Ishikawa (cell line): Measurements from ENCODE around the gene METRNL.

Experiments used
- CEBPB ChIP-seq: IDR thresholded peaks from 2 replicates; pipeline ENCODE4 v1.6.1; 2012
- CREB1 ChIP-seq: IDR thresholded peaks from 2 replicates; pipeline ENCODE4 v1.6.1; 2012; ENCODE audit warnings: low read depth
- EGR1 ChIP-seq: IDR thresholded peaks from 2 replicates; pipeline ENCODE4 v1.6.1; 2012
- EP300 ChIP-seq: IDR thresholded peaks from 2 replicates; pipeline ENCODE4 v1.6.1; 2012; ENCODE audit warnings: borderline replicate concordance
- FOXM1 ChIP-seq: IDR thresholded peaks from 2 replicates; pipeline ENCODE4 v1.6.1; 2012; ENCODE audit warnings: low read depth, borderline replicate concordance
- NFIC ChIP-seq: IDR thresholded peaks from 2 replicates; pipeline ENCODE4 v1.6.1; 2012
- RAD21 ChIP-seq: IDR thresholded peaks from 2 replicates; pipeline ENCODE4 v1.6.1; 2012; ENCODE audit warnings: low read depth
- TAF1 ChIP-seq: IDR thresholded peaks from 2 replicates; pipeline ENCODE4 v1.6.1; 2012; ENCODE audit warnings: low read depth, mild to moderate bottlenecking
- TCF12 ChIP-seq: IDR thresholded peaks from 2 replicates; pipeline ENCODE4 v1.6.1; 2012; ENCODE audit warnings: low read depth
- TEAD4 ChIP-seq: IDR thresholded peaks from 2 replicates; pipeline ENCODE4 v1.6.1; 2012
- YY1 ChIP-seq: IDR thresholded peaks from 2 replicates; pipeline ENCODE4 v1.6.1; 2012; ENCODE audit warnings: low read depth
- ZBTB7A ChIP-seq: IDR thresholded peaks from 2 replicates; pipeline ENCODE4 v1.6.1; 2012; ENCODE audit warnings: low read depth
- TF ChIP-seq, protein P1 (sequence below): IDR thresholded peaks from 2 replicates; pipeline ENCODE4 v1.6.1; 2012; ENCODE audit warnings: low read depth, mild to moderate bottlenecking
- TF ChIP-seq, protein P2 (sequence below): IDR thresholded peaks from 2 replicates; pipeline ENCODE4 v1.6.1; 2012
- TF ChIP-seq, protein P3 (sequence below): IDR thresholded peaks from 2 replicates; pipeline ENCODE4 v1.6.1; 2012

The METRNL gene, protein sequence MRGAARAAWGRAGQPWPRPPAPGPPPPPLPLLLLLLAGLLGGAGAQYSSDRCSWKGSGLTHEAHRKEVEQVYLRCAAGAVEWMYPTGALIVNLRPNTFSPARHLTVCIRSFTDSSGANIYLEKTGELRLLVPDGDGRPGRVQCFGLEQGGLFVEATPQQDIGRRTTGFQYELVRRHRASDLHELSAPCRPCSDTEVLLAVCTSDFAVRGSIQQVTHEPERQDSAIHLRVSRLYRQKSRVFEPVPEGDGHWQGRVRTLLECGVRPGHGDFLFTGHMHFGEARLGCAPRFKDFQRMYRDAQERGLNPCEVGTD

DNA sequence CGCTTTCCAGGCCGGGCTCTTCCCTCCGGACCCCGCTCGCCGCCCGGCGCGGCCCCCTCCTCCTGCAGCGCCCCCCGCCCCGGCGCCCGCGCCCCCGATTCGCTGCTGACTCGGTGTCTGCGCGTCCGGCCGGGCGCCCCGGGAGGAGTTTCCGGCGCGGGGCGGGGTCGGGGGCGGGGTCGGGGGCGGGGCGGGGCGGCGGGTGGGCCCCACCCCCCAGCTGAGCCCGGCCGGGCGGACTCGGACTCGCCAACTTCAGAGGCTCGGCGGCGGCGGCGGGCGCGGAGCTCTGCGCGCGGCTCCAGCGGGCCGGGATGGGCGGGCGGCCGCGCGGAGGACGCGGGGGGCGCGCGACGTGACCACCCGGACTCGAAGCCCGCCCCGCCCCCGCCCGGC lies at the start of gene METRNL:
METRNL (plus strand) TSS at position 258 of the 396 bp plus-strand sequence. CDS start 207 bp downstream, outside the sequence.
- TF ChIP-seq ZBTB7A = no peak
- peak; percentile 76; the same call in 1 of the 2 replicates for TF ChIP-seq TAF1

DNA sequence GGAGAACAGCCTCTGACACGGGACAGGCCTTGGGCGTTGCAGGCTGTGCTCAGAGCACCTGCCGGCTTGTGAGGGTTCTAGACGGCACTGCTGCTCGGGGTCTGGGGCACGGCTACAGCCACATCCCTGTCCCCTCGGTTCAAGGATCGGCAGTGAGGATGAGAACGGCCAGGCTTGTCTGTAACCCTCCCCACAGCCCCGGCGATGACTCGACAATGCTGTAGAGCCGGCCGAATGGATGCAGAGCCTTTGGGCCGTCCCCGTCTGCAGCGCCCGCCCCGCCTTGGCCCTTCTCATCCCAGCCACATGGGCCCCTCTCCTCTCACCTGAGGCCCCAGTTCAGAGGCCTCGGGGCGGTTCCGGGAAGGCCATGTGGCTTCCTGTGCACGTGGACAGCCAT lies 49.0 kb upstream of the METRNL start:
- TF ChIP-seq, protein P1, sequence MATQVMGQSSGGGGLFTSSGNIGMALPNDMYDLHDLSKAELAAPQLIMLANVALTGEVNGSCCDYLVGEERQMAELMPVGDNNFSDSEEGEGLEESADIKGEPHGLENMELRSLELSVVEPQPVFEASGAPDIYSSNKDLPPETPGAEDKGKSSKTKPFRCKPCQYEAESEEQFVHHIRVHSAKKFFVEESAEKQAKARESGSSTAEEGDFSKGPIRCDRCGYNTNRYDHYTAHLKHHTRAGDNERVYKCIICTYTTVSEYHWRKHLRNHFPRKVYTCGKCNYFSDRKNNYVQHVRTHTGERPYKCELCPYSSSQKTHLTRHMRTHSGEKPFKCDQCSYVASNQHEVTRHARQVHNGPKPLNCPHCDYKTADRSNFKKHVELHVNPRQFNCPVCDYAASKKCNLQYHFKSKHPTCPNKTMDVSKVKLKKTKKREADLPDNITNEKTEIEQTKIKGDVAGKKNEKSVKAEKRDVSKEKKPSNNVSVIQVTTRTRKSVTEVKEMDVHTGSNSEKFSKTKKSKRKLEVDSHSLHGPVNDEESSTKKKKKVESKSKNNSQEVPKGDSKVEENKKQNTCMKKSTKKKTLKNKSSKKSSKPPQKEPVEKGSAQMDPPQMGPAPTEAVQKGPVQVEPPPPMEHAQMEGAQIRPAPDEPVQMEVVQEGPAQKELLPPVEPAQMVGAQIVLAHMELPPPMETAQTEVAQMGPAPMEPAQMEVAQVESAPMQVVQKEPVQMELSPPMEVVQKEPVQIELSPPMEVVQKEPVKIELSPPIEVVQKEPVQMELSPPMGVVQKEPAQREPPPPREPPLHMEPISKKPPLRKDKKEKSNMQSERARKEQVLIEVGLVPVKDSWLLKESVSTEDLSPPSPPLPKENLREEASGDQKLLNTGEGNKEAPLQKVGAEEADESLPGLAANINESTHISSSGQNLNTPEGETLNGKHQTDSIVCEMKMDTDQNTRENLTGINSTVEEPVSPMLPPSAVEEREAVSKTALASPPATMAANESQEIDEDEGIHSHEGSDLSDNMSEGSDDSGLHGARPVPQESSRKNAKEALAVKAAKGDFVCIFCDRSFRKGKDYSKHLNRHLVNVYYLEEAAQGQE = no peak
- TF ChIP-seq, protein P2, sequence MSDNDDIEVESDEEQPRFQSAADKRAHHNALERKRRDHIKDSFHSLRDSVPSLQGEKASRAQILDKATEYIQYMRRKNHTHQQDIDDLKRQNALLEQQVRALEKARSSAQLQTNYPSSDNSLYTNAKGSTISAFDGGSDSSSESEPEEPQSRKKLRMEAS = no peak
- TF ChIP-seq ZBTB7A = no peak
- TF ChIP-seq NFIC = no peak
- no peak for TF ChIP-seq EGR1
- TF ChIP-seq, protein P3, sequence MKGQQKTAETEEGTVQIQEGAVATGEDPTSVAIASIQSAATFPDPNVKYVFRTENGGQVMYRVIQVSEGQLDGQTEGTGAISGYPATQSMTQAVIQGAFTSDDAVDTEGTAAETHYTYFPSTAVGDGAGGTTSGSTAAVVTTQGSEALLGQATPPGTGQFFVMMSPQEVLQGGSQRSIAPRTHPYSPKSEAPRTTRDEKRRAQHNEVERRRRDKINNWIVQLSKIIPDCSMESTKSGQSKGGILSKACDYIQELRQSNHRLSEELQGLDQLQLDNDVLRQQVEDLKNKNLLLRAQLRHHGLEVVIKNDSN = no peak
- no peak for TF ChIP-seq CREB1
- TF ChIP-seq YY1 = no peak

DNA sequence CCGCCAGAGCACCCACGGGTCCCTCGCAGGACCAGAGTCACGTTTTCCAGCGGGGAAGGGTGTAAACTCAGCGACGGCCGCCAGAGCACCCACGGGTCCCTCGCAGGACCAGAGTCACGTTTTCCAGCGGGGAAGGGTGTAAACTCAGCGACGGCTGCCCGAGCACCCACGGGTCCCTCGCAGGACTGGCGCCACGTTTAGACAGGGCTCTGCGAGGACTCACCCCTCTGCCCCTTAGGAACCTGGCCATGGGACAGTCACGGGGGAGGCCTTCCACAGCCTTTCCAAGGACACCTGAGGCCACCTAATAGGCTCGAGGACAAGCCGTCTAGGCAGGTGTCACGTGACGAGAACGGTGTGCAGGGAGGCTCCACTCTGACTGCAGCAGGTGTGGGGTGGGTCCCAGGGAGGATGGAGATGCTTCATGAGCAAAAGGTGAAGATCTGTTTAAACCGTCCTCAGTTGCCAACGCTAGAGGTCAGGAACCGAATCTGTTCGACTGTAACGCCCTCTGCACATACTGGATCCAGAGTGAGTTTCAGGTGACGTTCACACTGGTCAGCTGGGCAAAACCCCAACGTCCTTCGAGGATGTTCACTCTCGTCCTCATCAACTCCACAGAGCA lies 48.0 kb upstream of the METRNL start:
- TF ChIP-seq, protein P3 = no peak
- TF ChIP-seq CREB1 (no peak), TEAD4 (no peak), EP300 (no peak), EGR1 (no peak), YY1 (no peak)

DNA sequence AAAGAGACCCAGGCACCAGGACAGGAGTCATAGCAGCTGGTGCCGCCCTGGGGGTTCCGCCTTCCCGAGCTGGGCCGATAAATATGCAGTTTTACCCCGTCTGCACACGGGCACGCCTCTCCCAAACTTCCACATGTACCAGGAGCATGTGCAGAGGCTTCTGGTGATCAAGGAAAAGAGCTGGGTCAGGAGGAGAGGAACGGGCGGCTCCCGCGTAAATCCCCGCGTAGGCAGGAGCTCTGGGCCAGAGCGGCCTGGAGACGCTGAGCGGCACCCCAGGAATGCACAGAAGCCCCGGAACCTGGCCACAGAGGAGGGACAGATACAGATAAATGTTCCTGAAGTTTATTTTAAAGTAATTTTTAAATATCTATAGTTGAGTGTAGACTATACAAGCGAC lies 46.6 kb upstream of the METRNL start:
- TF ChIP-seq FOXM1 (no peak), RAD21 (no peak), YY1 (no peak)
- TF ChIP-seq, protein P1 = no peak

DNA sequence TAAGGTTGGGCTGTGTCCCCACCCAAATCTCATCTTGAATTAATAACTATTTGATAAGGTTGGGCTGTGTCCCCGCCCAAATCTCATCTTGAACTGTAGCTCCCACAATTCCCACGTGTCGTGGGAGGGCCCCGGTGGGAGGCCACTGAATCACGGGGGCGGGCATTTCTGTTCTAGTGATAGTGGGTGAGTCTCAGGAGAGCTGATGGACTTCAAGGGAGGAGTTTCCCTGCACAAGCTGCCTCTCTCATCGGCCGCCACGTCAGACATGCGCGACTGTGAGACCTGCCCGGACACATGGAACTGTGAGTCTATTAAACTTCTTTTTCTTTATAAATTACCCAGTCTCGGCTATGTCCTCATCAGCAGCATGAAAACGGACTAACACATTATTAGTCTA lies 44.9 kb upstream of the METRNL start:
- TF ChIP-seq NFIC (no peak), ZBTB7A (no peak)

DNA sequence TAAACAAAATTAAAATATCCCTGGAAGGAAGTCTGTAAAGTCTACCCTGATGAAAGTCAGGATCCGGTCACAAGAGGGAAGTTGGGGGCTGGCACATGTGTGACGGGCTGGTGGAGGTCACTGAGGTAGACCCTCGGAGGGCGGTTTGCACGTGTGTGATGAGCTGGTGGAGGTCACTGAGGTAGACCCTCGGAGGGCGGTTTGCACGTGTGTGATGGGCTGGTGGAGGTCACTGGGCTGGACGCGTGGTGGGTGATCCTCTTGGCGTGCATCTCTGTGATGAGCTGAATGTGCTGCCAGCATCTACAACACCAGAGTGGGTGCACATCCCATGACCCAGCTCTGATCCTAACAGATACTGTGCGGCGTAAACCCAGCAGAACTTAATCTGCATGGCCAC lies 43.7 kb upstream of the METRNL start:
- TF ChIP-seq CREB1 (no peak), YY1 (no peak), NFIC (no peak), FOXM1 (no peak), TEAD4 (no peak), TCF12 (no peak), CEBPB (no peak), ZBTB7A (no peak), EP300 (no peak), RAD21 (no peak), EGR1 (no peak), TAF1 (no peak)
- TF ChIP-seq, protein P2 = no peak
- TF ChIP-seq, protein P3 = no peak
- TF ChIP-seq, protein P1 = no peak
